H1 (cell line): ENCODE results near the gene C19orf53. TPM values are rescaled to one million over a fixed set of nuclear protein-coding genes. Genes with fewer than 3 reads are reported as not detected.
A peak's percentile ranks its signal among the peaks of the same experiment; 100 is the strongest.

Experiments used
- CTCF ChIA-PET: fragments of 300-600 bp; sonication (Branson Sonifier 250); formaldehyde crosslinking; loops from one replicate; lab custom pipeline; 2021; ENCODE audit not compliant: partially characterized antibody; lab: Charles Lee
- POLR2A ChIA-PET: fragments of 300-600 bp; sonication (Branson Sonifier 250); formaldehyde crosslinking; loops from one replicate; lab custom pipeline; 2021; ENCODE audit warnings: inconsistent platforms; ENCODE audit not compliant: partially characterized antibody; lab: Charles Lee
- DNase-seq, 2 experiments: peaks; one replicate each; pipeline versions ENCODE4 v3.0.0 to v3.0.0-alpha.2; 2010 to 2022; ENCODE audit warnings: low spot score in 2 of 2, low read depth in 1 of 2, mixed read lengths in 1 of 2
- FAIRE-seq: peaks from 2 replicates; lab custom pipeline; 2011; peaks lifted over from hg19 to GRCh38; lab: Jason Lieb, UNC
- H2AFZ ChIP-seq: 2 replicates; pipeline ENCODE4 v1.8.1; 2012; ENCODE audit warnings: low read length, inconsistent platforms
- H2AK5ac ChIP-seq: 2 replicates; pipeline ENCODE4 v1.6.1; 2013; ENCODE audit warnings: low read depth, low read length
- H2BK120ac ChIP-seq: replicated peaks from 2 replicates; pipeline ENCODE3; 2013; ENCODE audit warnings: low read depth, low read length, inconsistent platforms
- H2BK12ac ChIP-seq: 2 replicates; pipeline ENCODE4 v1.6.1; 2013; ENCODE audit warnings: low read depth, low read length
- H2BK15ac ChIP-seq: 2 replicates; pipeline ENCODE4 v1.6.1; 2013; ENCODE audit warnings: low read length
- H2BK20ac ChIP-seq: 2 replicates; pipeline ENCODE4 v1.6.1; 2013; ENCODE audit warnings: low read length
- H2BK5ac ChIP-seq: 2 replicates; pipeline ENCODE4 v1.6.1; 2013; ENCODE audit warnings: low read depth, low read length
- H3K14ac ChIP-seq: 2 replicates; pipeline ENCODE4 v1.6.1; 2013; ENCODE audit warnings: inconsistent platforms; ENCODE audit not compliant: insufficient read length
- H3K18ac ChIP-seq: 2 replicates; pipeline ENCODE4 v1.6.1; 2013; ENCODE audit warnings: low read length; ENCODE audit errors: extremely low read depth
- H3K23ac ChIP-seq: 2 replicates; pipeline ENCODE4 v1.6.1; 2013; ENCODE audit warnings: inconsistent platforms; ENCODE audit not compliant: insufficient read length
- H3K23me2 ChIP-seq: 2 replicates; pipeline ENCODE4 v1.6.1; 2013; ENCODE audit warnings: low read depth, low read length
- H3K27ac ChIP-seq: 2 replicates; pipeline ENCODE4 v1.6.1; 2011; ENCODE audit warnings: low read depth, low read length, inconsistent platforms
- H3K27me3 ChIP-seq, 4 experiments: replicated peaks in 1 of 4; 1 replicate in 1 of 4; 2 replicates in 3 of 4; pipeline versions ENCODE4 v1.6.1 to v1.8.1; 2011 to 2013; ENCODE audit warnings: low read length in 3 of 4, mild to moderate bottlenecking in 3 of 4, inconsistent platforms in 2 of 4, mixed read lengths in 2 of 4, moderate library complexity in 1 of 4; ENCODE audit not compliant: control insufficient read depth in 3 of 4, insufficient read depth in 3 of 4; ENCODE audit errors: extremely low read depth in 1 of 4
- H3K36me3 ChIP-seq, 4 experiments: 2 replicates each; pipeline versions ENCODE4 v1.6.1 to v1.8.1; 2011 to 2013; ENCODE audit warnings: mild to moderate bottlenecking in 4 of 4, low read length in 3 of 4, moderate library complexity in 2 of 4, control low read depth in 1 of 4, inconsistent platforms in 1 of 4; ENCODE audit not compliant: insufficient read depth in 4 of 4, control insufficient read depth in 2 of 4
- H3K4ac ChIP-seq: replicated peaks from 2 replicates; pipeline ENCODE3; 2013; ENCODE audit warnings: low read length, low read depth, mixed read lengths, inconsistent platforms; ENCODE audit not compliant: insufficient read length
- H3K4me1 ChIP-seq, 4 experiments: replicated peaks in 1 of 4; 1 replicate in 1 of 4; 2 replicates in 3 of 4; pipeline versions ENCODE4 v1.6.1 to v1.8.1; 2011 to 2013; ENCODE audit warnings: low read length in 3 of 4, inconsistent platforms in 2 of 4, mixed read lengths in 1 of 4; ENCODE audit not compliant: insufficient read depth in 4 of 4, control insufficient read depth in 3 of 4
- H3K4me2 ChIP-seq, 2 experiments: 2 replicates each; pipeline versions ENCODE4 v1.6.1 to v1.8.1; 2011 to 2013; ENCODE audit warnings: low read depth in 2 of 2, low read length in 2 of 2, control low read depth in 1 of 2, inconsistent platforms in 1 of 2, mild to moderate bottlenecking in 1 of 2; ENCODE audit not compliant: insufficient read depth in 1 of 2
- H3K4me3 ChIP-seq, 4 experiments: fragments of 200-600, 300-600 bp in 1 of 4; sonication (generic), shearing (Covaris generic), sonication (Bioruptor Twin) in 1 of 4; 2 replicates each; pipeline versions ENCODE4 v1.5.1 to v1.8.1; 2011 to 2016; ENCODE audit warnings: low read length in 4 of 4, low read depth in 3 of 4, control low read depth in 2 of 4, inconsistent platforms in 2 of 4, mild to moderate bottlenecking in 2 of 4, mixed read lengths in 1 of 4, moderate library complexity in 1 of 4; ENCODE audit not compliant: insufficient read depth in 2 of 4; ENCODE audit errors: extremely low read depth in 1 of 4
- H3K56ac ChIP-seq: replicated peaks from 2 replicates; pipeline ENCODE3; 2013; ENCODE audit warnings: low read depth, mild to moderate bottlenecking, mixed read lengths, low read length, inconsistent platforms; ENCODE audit not compliant: insufficient read length
- H3K79me1 ChIP-seq: 2 replicates; pipeline ENCODE4 v1.6.1; 2013; ENCODE audit warnings: low read depth, low read length, control low read depth
- H3K79me2 ChIP-seq, 2 experiments: 2 replicates each; pipeline versions ENCODE4 v1.6.1 to v1.8.1; 2012 to 2013; ENCODE audit warnings: low read length in 2 of 2, mild to moderate bottlenecking in 2 of 2, inconsistent platforms in 1 of 2; ENCODE audit not compliant: insufficient read depth in 2 of 2, control insufficient read depth in 1 of 2
- H3K9ac ChIP-seq, 4 experiments: replicated peaks in 1 of 4; 1 replicate in 1 of 4; 2 replicates in 3 of 4; pipeline versions ENCODE4 v1.6.1 to v1.8.1; 2011 to 2013; ENCODE audit warnings: low read depth in 3 of 4, low read length in 3 of 4, control low read depth in 2 of 4, mild to moderate bottlenecking in 2 of 4, moderate library complexity in 2 of 4, inconsistent platforms in 1 of 4; ENCODE audit errors: extremely low read depth in 1 of 4
- H3K9me3 ChIP-seq, 2 experiments: 2 replicates each; pipeline versions ENCODE4 v1.6.1 to v1.8.1; 2012 to 2013; ENCODE audit warnings: mild to moderate bottlenecking in 2 of 2, moderate library complexity in 2 of 2, control low read depth in 1 of 2, inconsistent platforms in 1 of 2, low read depth in 1 of 2, low read length in 1 of 2, mixed read lengths in 1 of 2; ENCODE audit not compliant: insufficient read depth in 2 of 2
- H4K20me1 ChIP-seq, 2 experiments: replicated peaks in 1 of 2; 2 replicates each; pipeline versions ENCODE3 to v1.8.1; 2011 to 2013; ENCODE audit warnings: inconsistent platforms in 2 of 2, low read length in 2 of 2, mild to moderate bottlenecking in 1 of 2; ENCODE audit not compliant: insufficient read depth in 2 of 2, control insufficient read depth in 1 of 2
- H4K5ac ChIP-seq: 2 replicates; pipeline ENCODE4 v1.6.1; 2013; ENCODE audit warnings: low read length, low read depth, mixed read lengths, inconsistent platforms; ENCODE audit not compliant: insufficient read length
- H4K8ac ChIP-seq: 2 replicates; pipeline ENCODE4 v1.8.0; 2013; ENCODE audit warnings: mild to moderate bottlenecking, moderate library complexity, low read length, inconsistent platforms; ENCODE audit not compliant: insufficient read depth; ENCODE audit errors: extremely low read depth
- H4K91ac ChIP-seq: replicated peaks from 2 replicates; pipeline ENCODE3; 2013; ENCODE audit warnings: low read length, mixed read lengths, inconsistent platforms; ENCODE audit not compliant: insufficient read length
- CBX8 ChIP-seq: fragments of 300-800, 300-1000 bp; sonication (generic); IDR thresholded peaks from 2 replicates; pipeline ENCODE4 v1.7.1; 2016; ENCODE audit warnings: low read depth, low read length, borderline replicate concordance
- CTBP2 ChIP-seq: IDR thresholded peaks from 2 replicates; pipeline ENCODE4 v1.7.0; 2011; ENCODE audit warnings: borderline replicate concordance, mild to moderate bottlenecking, moderate library complexity, mixed read lengths, low read length; ENCODE audit not compliant: insufficient read depth, insufficient read length
- JUND ChIP-seq: IDR thresholded peaks from 2 replicates; pipeline ENCODE4 v1.6.1; 2011; ENCODE audit warnings: mild to moderate bottlenecking, improper control_type of control experiment, low read length
- RNF2 ChIP-seq: fragments of 200-900, 300-1000 bp; sonication (generic); IDR thresholded peaks from 2 replicates; pipeline ENCODE4 v1.7.1; 2016; ENCODE audit warnings: borderline replicate concordance, low read depth, mild to moderate bottlenecking, antibody characterized with exemption, low read length; ENCODE audit not compliant: poor library complexity, severe bottlenecking; ENCODE audit errors: missing control alignments
- SP4 ChIP-seq: IDR thresholded peaks from 2 replicates; pipeline ENCODE4 v1.6.1; 2012; ENCODE audit warnings: low read length, inconsistent platforms
- SUZ12 ChIP-seq: fragments of 200-600 bp; sonication (generic); IDR thresholded peaks from 2 replicates; pipeline ENCODE4 v1.6.1; 2012; ENCODE audit warnings: mild to moderate bottlenecking, inconsistent platforms, low read length, moderate library complexity, mixed read lengths
- WGBS, 2 experiments: shearing (Covaris generic) in 1 of 2; methylation state at CpG; one replicate each; pipeline versions ENCODE4 v1.1.6 to v1.1.7; 2013 to 2015; ENCODE audit warnings: low lambda C conversion rate in 2 of 2, mixed read lengths in 2 of 2, inconsistent platforms in 1 of 2, low coverage in 1 of 2, missing lambda C conversion rate in 1 of 2; ENCODE audit not compliant: insufficient replicate concordance in 2 of 2, insufficient coverage in 1 of 2, insufficient read length in 1 of 2; ENCODE audit errors: extremely low coverage in 1 of 2, missing lambda C conversion rate in 1 of 2; 5-methylcytosine and 5-hydroxymethylcytosine counted together
- polyA plus RNA-seq, 7 experiments: library from polyadenylated mRNA; depleted of rRNA in 3 of 7; stranded (reverse) in 5 of 7; unstranded in 2 of 7; fragments of >200 nt in 5 of 7; fragments of 200-250 nt in 2 of 7; gene quantifications; 1 replicate in 5 of 7; 2 replicates in 1 of 7; 4 replicates in 1 of 7; pipeline versions ENCODE4 v1.2.1 to v1.2.3, GENCODE V29; 2011 to 2013; ENCODE audit warnings: missing spikeins in 2 of 7, mixed read lengths in 2 of 7
- total RNA-seq: library from RNA; stranded (reverse); fragmentation: NEBNext Ultra II Directional; extraction: Animal tissue kit (Norgen Biotek cat#: 25700); gene quantifications from 2 replicates; pipeline ENCODE4 v1.2.1, GENCODE V29; 2021
- TF ChIP-seq, protein P1 (sequence below): IDR thresholded peaks from 2 replicates; pipeline ENCODE4 v1.6.1; 2012; ENCODE audit warnings: low read length, inconsistent platforms
- TF ChIP-seq, protein P2 (sequence below), 3 experiments: IDR thresholded peaks; 1 replicate in 2 of 3; 2 replicates in 1 of 3; pipeline versions ENCODE4 v1.5.1 to v1.6.1; 2011; ENCODE audit warnings: low read length in 3 of 3, mild to moderate bottlenecking in 3 of 3, inconsistent platforms in 2 of 3, low read depth in 1 of 3, moderate library complexity in 1 of 3; ENCODE audit not compliant: insufficient read depth in 1 of 3; ENCODE audit errors: control extremely low read depth in 1 of 3

Gene C19orf53
- total and polyA plus RNA-seq, 2 of the 8 experiments (the other 6 are each of a cell fraction or from before 2014, with no cell fraction given), result 104 to 169 TPM

- no peak overlapping the region for H3K27ac ChIP-seq
- FAIRE-seq, result no peak
- WGBS, 2 experiments, result 75% methylated on average over 1 of the region's 1 CpG; no CpG with 5 or more reads in 1 of the 2 experiments
- TF ChIP-seq JUND, result no peak
- TF ChIP-seq CTBP2, result no peak
- TF ChIP-seq, protein P1, sequence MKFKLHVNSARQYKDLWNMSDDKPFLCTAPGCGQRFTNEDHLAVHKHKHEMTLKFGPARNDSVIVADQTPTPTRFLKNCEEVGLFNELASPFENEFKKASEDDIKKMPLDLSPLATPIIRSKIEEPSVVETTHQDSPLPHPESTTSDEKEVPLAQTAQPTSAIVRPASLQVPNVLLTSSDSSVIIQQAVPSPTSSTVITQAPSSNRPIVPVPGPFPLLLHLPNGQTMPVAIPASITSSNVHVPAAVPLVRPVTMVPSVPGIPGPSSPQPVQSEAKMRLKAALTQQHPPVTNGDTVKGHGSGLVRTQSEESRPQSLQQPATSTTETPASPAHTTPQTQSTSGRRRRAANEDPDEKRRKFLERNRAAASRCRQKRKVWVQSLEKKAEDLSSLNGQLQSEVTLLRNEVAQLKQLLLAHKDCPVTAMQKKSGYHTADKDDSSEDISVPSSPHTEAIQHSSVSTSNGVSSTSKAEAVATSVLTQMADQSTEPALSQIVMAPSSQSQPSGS, result no peak
- TF ChIP-seq CBX8, result no peak
- no peak for TF ChIP-seq RNF2
- TF ChIP-seq SUZ12, result no peak
- TF ChIP-seq, protein P2, sequence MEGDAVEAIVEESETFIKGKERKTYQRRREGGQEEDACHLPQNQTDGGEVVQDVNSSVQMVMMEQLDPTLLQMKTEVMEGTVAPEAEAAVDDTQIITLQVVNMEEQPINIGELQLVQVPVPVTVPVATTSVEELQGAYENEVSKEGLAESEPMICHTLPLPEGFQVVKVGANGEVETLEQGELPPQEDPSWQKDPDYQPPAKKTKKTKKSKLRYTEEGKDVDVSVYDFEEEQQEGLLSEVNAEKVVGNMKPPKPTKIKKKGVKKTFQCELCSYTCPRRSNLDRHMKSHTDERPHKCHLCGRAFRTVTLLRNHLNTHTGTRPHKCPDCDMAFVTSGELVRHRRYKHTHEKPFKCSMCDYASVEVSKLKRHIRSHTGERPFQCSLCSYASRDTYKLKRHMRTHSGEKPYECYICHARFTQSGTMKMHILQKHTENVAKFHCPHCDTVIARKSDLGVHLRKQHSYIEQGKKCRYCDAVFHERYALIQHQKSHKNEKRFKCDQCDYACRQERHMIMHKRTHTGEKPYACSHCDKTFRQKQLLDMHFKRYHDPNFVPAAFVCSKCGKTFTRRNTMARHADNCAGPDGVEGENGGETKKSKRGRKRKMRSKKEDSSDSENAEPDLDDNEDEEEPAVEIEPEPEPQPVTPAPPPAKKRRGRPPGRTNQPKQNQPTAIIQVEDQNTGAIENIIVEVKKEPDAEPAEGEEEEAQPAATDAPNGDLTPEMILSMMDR (IDR thresholded peaks at IDR 0.05; ENCODE audit: control extremely low read depth in 1 of 3, insufficient read depth in 1 of 3, low read depth in 1 of 3, low read length in 3 of 3), result no peak
- no peak for TF ChIP-seq SP4
Measured at GRCh38 chr19:13742756-13743155, 31.5 kb upstream of the C19orf53 start.

More at GRCh38 chr19:13742756-13743155, 31.5 kb upstream of the C19orf53 start:
- Histone ChIP-seq H3K14ac (no peak overlapping the region), H3K79me1 (no peaks in the 10 kb centered on the region), H4K91ac (no peak overlapping the region), H3K4me1 (peaks cover 0 to 5% (median 3%) of the 10 kb centered on the region in 4 experiments; a peak in 2 of 7 replicates), H4K5ac (no peak overlapping the region), H3K56ac (no peak overlapping the region), H4K20me1 (no peaks in the 10 kb centered on the region), H2BK120ac (no peak overlapping the region), H3K9me3 (no peaks in the 10 kb centered on the region; a peak in 1 of 4 replicates), H2BK15ac (no peak overlapping the region), H2BK5ac (no peak overlapping the region), H2AFZ (no peak overlapping the region), H3K23me2 (no peaks in the 10 kb centered on the region), H3K79me2 (no peaks in the 10 kb centered on the region), H3K27me3 (no peaks in the 10 kb centered on the region), H3K23ac (no peak overlapping the region), H4K8ac (no peak overlapping the region), H2BK12ac (0 out of 2 replicates have a peak overlapping the region, but pooled peaks have one; percentile 23), H3K4me2 (no peak overlapping the region), H3K18ac (no peak overlapping the region; the same call in 1 of the 2 replicates), H3K4me3 (no peak overlapping the region), H2BK20ac (no peak overlapping the region), H3K4ac (no peak overlapping the region), H2AK5ac (no peak overlapping the region), H3K36me3 (no peaks in the 10 kb centered on the region), H3K9ac (no peak overlapping the region)
- POLR2A ChIA-PET, result interaction anchor here (2.0 kb wide), 1 partner anchor 32 kb away, joined by 11 read pairs; the partner anchor contains the start of gene C19orf53
- CTCF ChIA-PET, result interaction anchor here (1.0 kb wide), 1 partner anchor 49 kb away, joined by 3 read pairs; no protein-coding TSS in a partner anchor
- DNase-seq, result no peak
